Uterus (tissue), 4 donors: Measurements from ENCODE around the gene BCDIN3D. TPM values are rescaled to one million over a fixed set of nuclear protein-coding genes. Genes with fewer than 3 reads are reported as not detected.

Source experiments
- DNase-seq, 2 donors: peaks; one replicate each; pipeline ENCODE4 v3.0.0-alpha.2; 2019 to 2020
- H3K27ac ChIP-seq, 2 donors: fragments of 200-600 bp; sonication (generic); 1 replicate in 1 of 2; 2 replicates in 1 of 2; pipeline ENCODE4 v1.5.1; 2016 to 2018
- H3K27me3 ChIP-seq, 2 donors: fragments of 200-600 bp; sonication (generic); one replicate each; pipeline ENCODE4 v1.5.1; 2018 to 2019; ENCODE audit warnings: control low read depth in 1 of 2
- H3K36me3 ChIP-seq, 2 donors: fragments of 200-600 bp; sonication (generic); one replicate each; pipeline ENCODE4 v1.5.1; 2019; ENCODE audit warnings: control low read depth in 1 of 2
- H3K4me1 ChIP-seq, 2 donors: fragments of 200-600 bp; sonication (generic); one replicate each; pipeline ENCODE4 v1.5.1; 2018 to 2019; ENCODE audit warnings: control low read depth in 1 of 2
- H3K4me3 ChIP-seq, 2 donors: fragments of 200-600 bp; sonication (generic); 1 replicate in 1 of 2; 2 replicates in 1 of 2; pipeline ENCODE4 v1.5.1; 2018 to 2019; ENCODE audit warnings: mild to moderate bottlenecking in 1 of 2
- H3K9me3 ChIP-seq, 2 donors: fragments of 200-600 bp; sonication (generic); one replicate each; pipeline ENCODE4 v1.5.1; 2019; ENCODE audit warnings: control low read depth in 1 of 2
- POLR2A ChIP-seq, 2 donors: fragments of 450-650 bp; IDR thresholded peaks; one replicate each; pipeline ENCODE4 v1.6.1; 2016; ENCODE audit warnings: antibody characterized with exemption in 2 of 2, mild to moderate bottlenecking in 1 of 2, moderate library complexity in 1 of 2
- intact Hi-C: fragments of 100-400 bp; cut with DNase I; formaldehyde crosslinking; loops from one replicate; pipeline ENCODE4 v1.15.1; 2023; ENCODE audit warnings: low total_unique reads
- total RNA-seq, 4 donors: library from RNA; depleted of rRNA in 3 of 4; stranded (reverse); fragments of >200 nt in 3 of 4; gene quantifications; one replicate each; pipeline versions ENCODE4 v1.1.0 to v1.2.4, GENCODE V29; 2014 to 2023
- TF ChIP-seq, protein P1 (sequence below), 4 experiments: fragments of 200-600 bp in 2 of 4; fragments of 450-650 bp in 2 of 4; sonication (generic) in 2 of 4; IDR thresholded peaks; one replicate each; pipeline ENCODE4 v1.5.1; 2016 to 2019; ENCODE audit warnings: antibody characterized with exemption in 4 of 4, mild to moderate bottlenecking in 2 of 4, moderate library complexity in 1 of 4
- donor health status: DM: yes; HTN: yes; CAD: no.

BCDIN3D gene
- total RNA-seq, 4 donors from 2014 or later = 2.1 to 7.2 (median 2.7) TPM

DNA sequence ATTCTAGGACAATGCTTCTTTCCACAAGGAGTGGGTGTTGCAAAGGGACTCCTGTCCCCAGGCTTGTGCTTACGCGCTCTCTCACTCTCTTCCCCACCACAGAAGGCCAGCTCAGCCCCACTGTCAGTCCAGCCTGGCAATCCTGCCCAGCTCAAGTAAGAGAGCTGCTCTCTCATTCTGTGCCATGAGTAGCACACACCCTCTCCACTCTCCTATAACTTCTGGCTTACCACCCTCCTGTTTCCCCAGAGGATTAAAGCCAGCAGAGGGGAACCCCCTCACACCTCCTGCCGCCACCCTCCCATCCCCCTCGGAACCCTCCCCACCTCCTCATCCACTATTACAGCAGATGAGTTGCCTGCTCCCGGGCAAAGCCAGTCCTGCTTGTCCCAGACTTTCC, 31.8 kb downstream of the BCDIN3D start:
- no peaks in the 10 kb centered on the region for H3K9me3 ChIP-seq
- H3K4me1 ChIP-seq = peaks cover 4 to 7% of the 10 kb centered on the region in 2 donors
- no peaks in the 10 kb centered on the region for H3K27me3 ChIP-seq
- intact Hi-C loops = no loop called here
- no peak overlapping the region for H3K27ac ChIP-seq
- no peak for DNase-seq
- H3K4me3 ChIP-seq = no peak overlapping the region
- H3K36me3 ChIP-seq = no peaks in the 10 kb centered on the region
- TF ChIP-seq POLR2A (IDR thresholded peaks at IDR 0.05) = no peak
- TF ChIP-seq, protein P1, sequence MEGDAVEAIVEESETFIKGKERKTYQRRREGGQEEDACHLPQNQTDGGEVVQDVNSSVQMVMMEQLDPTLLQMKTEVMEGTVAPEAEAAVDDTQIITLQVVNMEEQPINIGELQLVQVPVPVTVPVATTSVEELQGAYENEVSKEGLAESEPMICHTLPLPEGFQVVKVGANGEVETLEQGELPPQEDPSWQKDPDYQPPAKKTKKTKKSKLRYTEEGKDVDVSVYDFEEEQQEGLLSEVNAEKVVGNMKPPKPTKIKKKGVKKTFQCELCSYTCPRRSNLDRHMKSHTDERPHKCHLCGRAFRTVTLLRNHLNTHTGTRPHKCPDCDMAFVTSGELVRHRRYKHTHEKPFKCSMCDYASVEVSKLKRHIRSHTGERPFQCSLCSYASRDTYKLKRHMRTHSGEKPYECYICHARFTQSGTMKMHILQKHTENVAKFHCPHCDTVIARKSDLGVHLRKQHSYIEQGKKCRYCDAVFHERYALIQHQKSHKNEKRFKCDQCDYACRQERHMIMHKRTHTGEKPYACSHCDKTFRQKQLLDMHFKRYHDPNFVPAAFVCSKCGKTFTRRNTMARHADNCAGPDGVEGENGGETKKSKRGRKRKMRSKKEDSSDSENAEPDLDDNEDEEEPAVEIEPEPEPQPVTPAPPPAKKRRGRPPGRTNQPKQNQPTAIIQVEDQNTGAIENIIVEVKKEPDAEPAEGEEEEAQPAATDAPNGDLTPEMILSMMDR (IDR thresholded peaks at IDR 0.05) = no peak

DNA sequence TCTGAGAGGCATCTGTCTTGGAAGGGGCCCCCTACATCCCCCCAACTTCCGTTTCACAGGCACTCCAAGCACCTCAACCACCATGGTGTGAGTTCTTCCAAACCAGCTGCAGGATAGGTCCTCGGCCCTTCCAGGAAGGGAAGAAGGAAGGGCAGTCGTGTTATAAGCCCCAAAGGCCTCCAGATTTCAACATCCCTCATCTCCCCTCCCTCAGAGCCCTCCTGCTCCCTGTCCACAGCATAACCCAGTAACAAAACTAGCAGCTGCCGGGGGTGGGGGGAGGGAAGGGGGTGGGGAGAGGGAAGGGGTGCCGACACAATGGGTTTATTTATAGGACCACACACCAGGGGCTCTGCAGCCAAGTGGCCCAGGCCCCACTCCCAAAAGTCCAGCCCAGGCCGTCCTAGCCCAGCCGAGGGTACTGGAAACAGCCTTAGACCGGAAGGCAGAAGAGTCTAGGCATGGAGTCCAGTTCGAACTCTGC, 33.0 kb downstream of the BCDIN3D start:
- Histone ChIP-seq H3K27ac (peak overlapping the region; percentile 64 to 66), H3K36me3 (no peaks in the 10 kb centered on the region), H3K4me3 (no peak overlapping the region), H3K9me3 (no peaks in the 10 kb centered on the region), H3K27me3 (no peaks in the 10 kb centered on the region), H3K4me1 (peaks cover 4 to 7% of the 10 kb centered on the region in 2 donors)
- intact Hi-C loops = no loop called here
- DNase-seq = no peak
- TF ChIP-seq, protein P1 (IDR thresholded peaks at IDR 0.05) = no peak
- TF ChIP-seq POLR2A (IDR thresholded peaks at IDR 0.05) = no peak

DNA sequence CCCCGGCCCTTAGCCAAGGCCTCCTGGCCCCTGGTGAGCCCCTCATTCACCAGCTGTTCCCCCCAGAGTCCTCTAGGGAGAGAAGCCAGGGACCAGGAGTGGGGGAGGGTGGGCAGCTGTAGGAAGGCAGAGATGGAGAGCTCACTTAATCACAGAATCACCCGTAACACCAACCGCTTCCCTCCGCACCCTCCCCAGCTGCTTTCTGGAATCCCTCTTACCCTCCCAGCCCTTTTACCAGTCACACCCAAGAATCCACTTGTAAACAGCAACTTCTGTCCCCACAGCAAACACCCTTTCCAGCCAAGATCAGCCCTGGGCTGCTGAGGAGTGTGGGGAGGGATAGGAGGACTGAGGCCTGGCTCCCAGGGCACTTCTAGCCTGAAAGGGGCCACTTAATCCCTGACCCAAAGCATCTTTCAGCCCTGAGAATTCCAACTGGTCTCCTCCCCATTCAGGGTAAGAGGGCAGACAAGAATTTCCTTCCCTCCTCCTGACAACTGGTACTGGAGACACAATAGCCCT, 33.5 kb downstream of the BCDIN3D start:
- Histone ChIP-seq H3K4me1 (peaks cover 4 to 7% of the 10 kb centered on the region in 2 donors), H3K4me3 (no peak overlapping the region), H3K9me3 (no peaks in the 10 kb centered on the region), H3K27me3 (no peaks in the 10 kb centered on the region), H3K27ac (peak overlapping the region; percentile 64 to 66), H3K36me3 (no peaks in the 10 kb centered on the region)
- TF ChIP-seq, protein P1 (IDR thresholded peaks at IDR 0.05) = no peak
- TF ChIP-seq POLR2A (IDR thresholded peaks at IDR 0.05) = no peak
- peak in 1 of 2 donors; percentile 38 for DNase-seq
- intact Hi-C loops = no loop called here

DNA sequence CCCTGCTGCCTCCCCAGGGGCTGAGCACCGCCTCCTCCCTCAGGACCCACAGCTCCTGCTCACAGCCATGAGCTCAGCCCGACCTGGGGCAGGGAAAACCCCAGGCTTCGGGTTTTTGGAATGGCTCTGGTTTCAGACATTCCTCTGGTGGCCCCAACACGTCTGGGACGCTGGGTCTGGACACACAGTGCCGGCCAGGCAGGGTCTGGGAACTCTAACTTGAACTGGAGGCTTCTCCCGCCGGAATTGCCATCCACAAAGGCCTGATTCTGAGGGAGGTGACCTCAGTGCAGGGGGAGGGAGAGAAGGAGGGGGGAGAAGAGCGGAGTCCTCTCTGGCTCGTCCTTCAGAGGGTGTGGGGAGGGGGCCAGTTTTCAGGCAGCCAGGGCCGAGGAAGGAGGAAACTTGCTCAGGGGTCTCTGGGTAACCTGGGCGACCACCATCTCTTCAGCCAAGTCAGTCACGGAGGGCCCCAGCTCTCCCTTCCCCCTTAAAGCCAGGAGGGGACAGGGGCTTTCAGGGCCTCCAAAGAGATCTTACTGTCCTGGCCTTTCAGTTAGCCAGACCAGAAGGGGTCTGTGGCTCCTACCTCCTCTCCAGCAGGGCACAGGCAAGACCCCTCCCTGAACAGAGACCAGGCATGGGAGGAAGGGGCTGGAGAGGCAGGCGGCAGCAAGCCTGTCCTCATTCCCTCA, 34.1 kb downstream of the BCDIN3D start:
- Histone ChIP-seq H3K36me3 (no peaks in the 10 kb centered on the region), H3K4me3 (no peak overlapping the region), H3K4me1 (peaks cover 4 to 7% of the 10 kb centered on the region in 2 donors), H3K27ac (peak overlapping the region; percentile 64 to 66), H3K9me3 (no peaks in the 10 kb centered on the region), H3K27me3 (no peaks in the 10 kb centered on the region)
- TF ChIP-seq, protein P1 (IDR thresholded peaks at IDR 0.05) = no peak
- no peak for TF ChIP-seq POLR2A (IDR thresholded peaks at IDR 0.05)
- intact Hi-C loops = no loop called here
- DNase-seq = peak in 1 of 2 donors; percentile 40

DNA sequence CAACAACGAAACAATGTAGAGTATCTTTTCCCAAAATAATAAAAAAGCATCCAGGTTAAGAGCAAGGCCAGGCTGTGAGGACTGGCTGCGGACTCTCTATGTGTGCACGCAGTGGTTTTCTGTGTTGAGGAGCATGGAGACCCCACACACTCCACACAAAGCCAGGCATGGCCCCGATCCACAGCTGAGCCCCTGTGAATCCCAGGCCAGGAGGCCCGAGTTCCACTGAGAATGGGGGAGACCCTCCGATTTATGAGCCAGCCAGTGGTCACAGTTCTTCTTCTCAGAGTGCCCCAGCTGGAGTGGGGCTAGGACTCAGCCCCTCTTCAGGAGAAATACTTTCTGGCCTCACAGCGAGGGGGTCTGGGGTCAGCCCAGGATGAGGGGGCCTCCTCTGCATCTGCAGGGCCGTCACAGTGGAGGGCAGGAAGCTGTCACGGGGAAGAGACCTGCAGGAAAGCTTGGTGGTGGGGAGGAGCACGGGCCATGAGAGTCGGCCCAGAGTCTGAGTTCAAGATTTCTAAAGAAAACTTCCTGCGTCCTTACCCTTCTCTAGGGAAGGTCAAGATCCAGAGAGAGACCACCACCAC, 34.8 kb downstream of the BCDIN3D start:
- no peaks in the 10 kb centered on the region for H3K9me3 ChIP-seq
- DNase-seq = no peak
- peak overlapping the region; percentile 64 to 66 for H3K27ac ChIP-seq
- no peak overlapping the region for H3K4me3 ChIP-seq
- intact Hi-C loops = no loop called here
- H3K27me3 ChIP-seq = no peaks in the 10 kb centered on the region
- no peaks in the 10 kb centered on the region for H3K36me3 ChIP-seq
- no peak for TF ChIP-seq POLR2A (IDR thresholded peaks at IDR 0.05)
- peaks cover 4 to 7% of the 10 kb centered on the region in 2 donors for H3K4me1 ChIP-seq
